Trophoblast cell (in vitro differentiated cells and primary cell): ENCODE results near the gene NSFL1C.

Experiments
- DNase-seq, 2 donors: peaks; one replicate each; pipeline ENCODE4 v3.0.0-alpha.2; 2016
- H2AFZ ChIP-seq: 2 replicates; pipeline ENCODE4 v1.6.1; 2013; ENCODE audit warnings: low read length, moderate library complexity, mild to moderate bottlenecking; ENCODE audit not compliant: insufficient read depth, poor library complexity
- H2AK5ac ChIP-seq: 2 replicates; pipeline ENCODE4 v1.6.1; 2013; ENCODE audit warnings: mild to moderate bottlenecking, low read length
- H2BK120ac ChIP-seq: 2 replicates; pipeline ENCODE4 v1.6.1; 2013; ENCODE audit warnings: low read length, mild to moderate bottlenecking, moderate library complexity; ENCODE audit not compliant: insufficient read depth, poor library complexity
- H2BK12ac ChIP-seq: 2 replicates; pipeline ENCODE4 v1.6.1; 2013; ENCODE audit warnings: mild to moderate bottlenecking, low read length, moderate library complexity
- H2BK5ac ChIP-seq: 2 replicates; pipeline ENCODE4 v1.6.1; 2013; ENCODE audit warnings: low read length, low read depth, moderate library complexity, mild to moderate bottlenecking; ENCODE audit not compliant: poor library complexity
- H3K14ac ChIP-seq: 2 replicates; pipeline ENCODE4 v1.6.1; 2013; ENCODE audit warnings: mild to moderate bottlenecking, low read length
- H3K18ac ChIP-seq: 2 replicates; pipeline ENCODE4 v1.6.1; 2013; ENCODE audit warnings: mild to moderate bottlenecking, low read length
- H3K23ac ChIP-seq: 2 replicates; pipeline ENCODE4 v1.6.1; 2013; ENCODE audit warnings: low read length
- H3K27ac ChIP-seq: 2 replicates; pipeline ENCODE4 v1.5.1; 2013; ENCODE audit warnings: low read depth, mild to moderate bottlenecking, inconsistent platforms, low read length, moderate library complexity
- H3K27me3 ChIP-seq: 2 replicates; pipeline ENCODE4 v1.6.1; 2013; ENCODE audit warnings: inconsistent platforms, mild to moderate bottlenecking, low read length, moderate library complexity; ENCODE audit not compliant: insufficient read depth
- H3K36me3 ChIP-seq, 2 experiments: 1 replicate in 1 of 2; 2 replicates in 1 of 2; pipeline ENCODE4 v1.6.1; 2013; ENCODE audit warnings: low read length in 2 of 2, mild to moderate bottlenecking in 2 of 2, moderate library complexity in 1 of 2; ENCODE audit not compliant: insufficient read depth in 2 of 2, control insufficient read depth in 1 of 2
- H3K4ac ChIP-seq: 2 replicates; pipeline ENCODE4 v1.6.1; 2013; ENCODE audit warnings: low read depth, mild to moderate bottlenecking, low read length, moderate library complexity
- H3K4me1 ChIP-seq, 2 experiments: 1 replicate in 1 of 2; 2 replicates in 1 of 2; pipeline ENCODE4 v1.6.1; 2013; ENCODE audit warnings: low read length in 2 of 2, mild to moderate bottlenecking in 2 of 2, moderate library complexity in 1 of 2; ENCODE audit not compliant: insufficient read depth in 2 of 2, control insufficient read depth in 1 of 2
- H3K4me2 ChIP-seq: 2 replicates; pipeline ENCODE4 v1.6.1; 2013; ENCODE audit warnings: inconsistent platforms, mild to moderate bottlenecking, low read length, moderate library complexity
- H3K4me3 ChIP-seq: 2 replicates; pipeline ENCODE4 v1.5.1; 2013; ENCODE audit warnings: mild to moderate bottlenecking, low read depth, low read length, inconsistent platforms
- H3K79me1 ChIP-seq: one replicate; pipeline ENCODE4 v1.6.1; 2013; ENCODE audit warnings: low read length
- H3K79me2 ChIP-seq: 2 replicates; pipeline ENCODE4 v1.6.1; 2013; ENCODE audit warnings: low read length, mild to moderate bottlenecking; ENCODE audit not compliant: control insufficient read depth, insufficient read depth, poor library complexity
- H3K9ac ChIP-seq: 2 replicates; pipeline ENCODE4 v1.6.1; 2013; ENCODE audit warnings: mild to moderate bottlenecking, low read length
- H3K9me3 ChIP-seq: 2 replicates; pipeline ENCODE4 v1.6.1; 2013; ENCODE audit warnings: low read depth, mild to moderate bottlenecking, control low read depth, inconsistent platforms, low read length; ENCODE audit not compliant: insufficient read depth
- H4K12ac ChIP-seq: 2 replicates; pipeline ENCODE4 v1.6.1; 2013; ENCODE audit warnings: low read depth, mild to moderate bottlenecking, low read length, moderate library complexity
- H4K8ac ChIP-seq: 2 replicates; pipeline ENCODE4 v1.6.1; 2013; ENCODE audit warnings: low read depth, mild to moderate bottlenecking, low read length, moderate library complexity
- H4K91ac ChIP-seq: one replicate; pipeline ENCODE4 v1.6.1; 2013; ENCODE audit warnings: low read depth, mild to moderate bottlenecking, low read length, moderate library complexity
- WGBS: extraction: QIAGEN DNeasy Blood & Tissue Kit; methylation state at CpG from one replicate; pipeline ENCODE4 v1.1.7; 2013; ENCODE audit warnings: missing lambda C conversion rate; ENCODE audit not compliant: insufficient read length, insufficient coverage; ENCODE audit errors: extremely low coverage; 5-methylcytosine and 5-hydroxymethylcytosine counted together

The NSFL1C gene

DNA sequence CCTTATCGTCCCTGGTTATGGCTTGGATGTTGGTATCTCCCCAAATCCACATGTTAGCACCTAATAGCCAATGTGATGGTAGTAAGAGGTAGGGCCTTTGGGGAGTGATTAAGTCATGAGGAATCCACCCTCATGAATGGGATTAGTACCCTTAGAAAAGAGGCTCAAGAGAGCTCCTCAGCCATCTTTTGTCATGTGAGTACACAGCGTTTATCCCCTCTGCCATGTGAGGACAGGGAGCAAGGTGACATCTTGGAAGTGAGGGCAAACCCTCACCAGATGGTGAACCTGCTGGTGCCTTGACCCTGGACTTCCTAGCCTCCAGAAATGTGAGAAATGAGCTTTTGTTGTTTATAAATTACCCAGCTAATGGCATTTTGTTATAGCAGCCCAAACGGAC is 40.6 kb upstream of the NSFL1C start:
- H3K36me3 ChIP-seq = no peaks in the 10 kb centered on the region
- H4K91ac ChIP-seq = no peak overlapping the region
- no peaks in the 10 kb centered on the region for H3K9me3 ChIP-seq
- H3K4me3 ChIP-seq = no peak overlapping the region
- no peak overlapping the region for H2BK5ac ChIP-seq
- H3K14ac ChIP-seq = no peak overlapping the region
- H3K79me1 ChIP-seq = no peaks in the 10 kb centered on the region
- DNase-seq = peak in 1 of 2 donors; percentile 17
- no peaks in the 10 kb centered on the region for H3K79me2 ChIP-seq
- no peak overlapping the region for H4K12ac ChIP-seq
- H2BK12ac ChIP-seq = no peak overlapping the region
- no peak overlapping the region for H2BK120ac ChIP-seq
- H3K4me2 ChIP-seq = no peak overlapping the region
- H2AK5ac ChIP-seq = no peak overlapping the region
- H2AFZ ChIP-seq = no peak overlapping the region
- H3K4me1 ChIP-seq = no peaks in the 10 kb centered on the region
- H3K9ac ChIP-seq = no peak overlapping the region
- H3K27me3 ChIP-seq = peaks cover 2% of the 10 kb centered on the region
- H3K23ac ChIP-seq = no peak overlapping the region
- no peak overlapping the region for H4K8ac ChIP-seq
- no peak overlapping the region for H3K4ac ChIP-seq
- H3K27ac ChIP-seq = no peak overlapping the region
- no CpG with 5 or more reads among the region's 3 CpGs for WGBS
- H3K18ac ChIP-seq = no peak overlapping the region

DNA sequence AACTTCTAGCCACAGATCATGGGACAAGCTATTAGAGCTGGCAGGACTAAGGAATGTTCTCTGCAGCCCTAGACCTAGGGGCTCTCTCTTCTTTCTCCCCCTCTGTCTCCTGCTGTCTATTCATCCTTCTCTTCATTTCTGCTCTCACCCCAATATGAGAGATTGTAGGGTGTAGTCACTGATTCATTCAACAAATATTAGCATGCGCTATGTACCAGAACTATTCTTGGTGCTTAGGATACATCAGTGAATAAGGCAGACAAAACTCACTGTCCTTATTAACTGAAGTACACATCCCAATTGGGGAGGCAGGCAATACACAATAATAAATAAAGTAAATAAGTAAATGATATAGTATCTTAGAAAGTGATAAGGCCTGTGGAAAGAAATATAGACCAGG is 39.2 kb upstream of the NSFL1C start:
- Histone ChIP-seq H3K27ac (no peak overlapping the region), H4K91ac (no peak overlapping the region), H3K14ac (no peak overlapping the region), H3K18ac (no peak overlapping the region), H3K27me3 (peaks cover 2% of the 10 kb centered on the region), H2BK12ac (no peak overlapping the region), H2AFZ (no peak overlapping the region), H4K12ac (no peak overlapping the region), H3K4me1 (peaks cover 1 to 3% of the 10 kb centered on the region in 2 experiments), H2AK5ac (no peak overlapping the region), H2BK5ac (no peak overlapping the region), H3K36me3 (no peaks in the 10 kb centered on the region), H3K4me2 (no peak overlapping the region), H3K79me1 (peaks cover 2% of the 10 kb centered on the region), H3K9me3 (no peaks in the 10 kb centered on the region), H3K4ac (no peak overlapping the region), H3K4me3 (no peak overlapping the region), H2BK120ac (no peak overlapping the region), H3K23ac (no peak overlapping the region), H3K79me2 (no peaks in the 10 kb centered on the region), H3K9ac (no peak overlapping the region), H4K8ac (no peak overlapping the region)
- WGBS = no CpG with 5 or more reads among the region's 1 CpG
- no peak for DNase-seq

DNA sequence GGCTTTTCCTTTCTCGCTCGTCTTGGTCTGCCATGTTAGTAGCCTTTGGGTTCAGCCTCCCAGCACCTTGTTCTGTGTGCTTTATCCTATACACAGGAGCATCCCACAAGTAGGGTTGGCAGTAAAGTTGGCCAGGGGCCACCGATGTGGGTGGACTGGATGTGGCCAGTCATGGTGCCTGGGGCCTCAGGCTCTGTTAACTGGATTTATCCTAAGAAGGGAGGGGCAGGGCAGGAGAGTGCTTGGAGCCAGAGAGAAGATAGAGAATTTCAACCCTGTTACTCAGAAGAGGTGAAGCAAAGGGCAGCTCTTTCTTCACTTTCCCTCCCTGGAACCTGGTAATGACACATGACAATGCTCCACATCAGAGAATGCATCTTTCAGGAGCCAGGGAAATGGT is 38.7 kb upstream of the NSFL1C start:
- Histone ChIP-seq H2AFZ (no peak overlapping the region), H3K4me3 (no peak overlapping the region), H3K9me3 (no peaks in the 10 kb centered on the region)

DNA sequence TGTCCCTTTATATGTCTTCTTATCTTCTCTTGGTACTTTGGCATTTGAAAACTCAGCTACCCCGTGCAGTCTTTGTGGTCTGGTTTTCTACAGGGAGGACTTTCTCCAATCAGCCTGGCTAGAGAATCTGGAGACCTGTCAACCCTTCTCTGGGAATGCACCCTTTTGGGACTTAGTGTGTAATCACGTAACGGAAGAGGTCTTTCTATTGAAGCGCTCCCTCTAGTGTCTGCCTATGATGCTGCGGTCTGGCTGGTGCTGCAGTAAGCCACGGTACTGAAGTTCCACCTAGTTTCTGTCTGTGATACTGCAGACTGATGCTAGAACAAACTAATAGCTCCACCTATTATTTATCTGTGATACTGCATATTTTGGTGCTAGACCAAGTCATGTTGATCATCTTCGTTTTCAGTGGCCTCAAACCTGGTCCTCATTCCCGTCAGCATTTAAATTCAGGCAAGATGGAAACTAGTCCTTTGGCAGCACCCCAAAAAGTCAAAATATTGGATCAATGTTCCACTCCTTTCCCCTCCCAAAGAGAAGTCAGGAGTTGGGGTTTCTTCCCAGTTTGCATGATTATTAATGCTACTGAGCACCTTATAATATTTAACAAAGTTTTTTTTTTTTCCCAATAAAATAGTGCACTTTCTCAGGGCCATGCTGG is 37.0 kb upstream of the NSFL1C start:
- no peak overlapping the region for H4K91ac ChIP-seq
- H3K14ac ChIP-seq = no peak overlapping the region
- no peak overlapping the region for H3K9ac ChIP-seq
- H2BK5ac ChIP-seq = no peak overlapping the region
- H3K36me3 ChIP-seq = no peaks in the 10 kb centered on the region
- H2BK12ac ChIP-seq = no peak overlapping the region
- no peak overlapping the region for H3K4me3 ChIP-seq
- WGBS = no CpG with 5 or more reads among the region's 8 CpGs
- H4K12ac ChIP-seq = no peak overlapping the region
- no peak overlapping the region for H2AK5ac ChIP-seq
- no peak overlapping the region for H3K23ac ChIP-seq
- H3K27me3 ChIP-seq = peaks cover 2% of the 10 kb centered on the region
- H3K4me1 ChIP-seq = peaks cover 9% of the 10 kb centered on the region in 2 experiments
- no peak overlapping the region for H3K27ac ChIP-seq
- H3K4ac ChIP-seq = no peak overlapping the region
- H3K79me1 ChIP-seq = peaks cover 11% of the 10 kb centered on the region
- no peak overlapping the region for H3K18ac ChIP-seq
- H3K9me3 ChIP-seq = no peaks in the 10 kb centered on the region
- no peaks in the 10 kb centered on the region for H3K79me2 ChIP-seq
- no peak overlapping the region for H3K4me2 ChIP-seq
- DNase-seq = peak; percentile 91 to 97
- no peak overlapping the region for H4K8ac ChIP-seq
- no peak overlapping the region for H2AFZ ChIP-seq
- H2BK120ac ChIP-seq = no peak overlapping the region

More for the DNA sequence above, 38.7 kb upstream of the NSFL1C start:
- peaks cover 6% of the 10 kb centered on the region in 2 experiments for H3K4me1 ChIP-seq
- H3K4me2 ChIP-seq = no peak overlapping the region
- H4K8ac ChIP-seq = no peak overlapping the region
- no peak overlapping the region for H2BK120ac ChIP-seq
- no peak overlapping the region for H2BK12ac ChIP-seq
- no peaks in the 10 kb centered on the region for H3K36me3 ChIP-seq
- peaks cover 3% of the 10 kb centered on the region for H3K79me1 ChIP-seq
- no peak overlapping the region for H3K23ac ChIP-seq
- no peak overlapping the region for H4K12ac ChIP-seq
- H4K91ac ChIP-seq = no peak overlapping the region
- H3K9ac ChIP-seq = no peak overlapping the region
- H2AK5ac ChIP-seq = no peak overlapping the region
- no peak overlapping the region for H3K4ac ChIP-seq
- no peak overlapping the region for H3K18ac ChIP-seq
- no peak overlapping the region for H2BK5ac ChIP-seq
- H3K79me2 ChIP-seq = no peaks in the 10 kb centered on the region
- H3K14ac ChIP-seq = no peak overlapping the region
- WGBS = no CpG with 5 or more reads among the region's 3 CpGs
- no peak overlapping the region for H3K27ac ChIP-seq
- peak; percentile 48 to 67 for DNase-seq
- peaks cover 2% of the 10 kb centered on the region for H3K27me3 ChIP-seq
